Thoracic aorta (tissue), 2 donors: ENCODE results near the gene MGAM2. TPM values are rescaled to one million over a fixed set of nuclear protein-coding genes. Genes with fewer than 3 reads are reported as not detected.

Experiments used
- ATAC-seq: fragments of 150-250 bp; one replicate; pipeline ENCODE4 v1.8.0; 2017; ENCODE audit warnings: low read depth; ENCODE audit not compliant: insufficient number of reproducible peaks, low FRiP score
- DNase-seq: peaks from one replicate; pipeline ENCODE4 v3.0.0-alpha.2; 2020; ENCODE audit warnings: low spot score
- H3K27ac ChIP-seq, 2 donors: fragments of 200-600 bp; sonication (generic); 1 replicate in 1 of 2; 2 replicates in 1 of 2; pipeline ENCODE4 v1.5.1; 2016; ENCODE audit warnings: mild to moderate bottlenecking in 2 of 2, moderate library complexity in 2 of 2
- H3K27me3 ChIP-seq: fragments of 200-600 bp; sonication (generic); replicated peaks from 2 replicates; pipeline ENCODE4 v1.6.0; 2016; ENCODE audit warnings: mild to moderate bottlenecking; ENCODE audit not compliant: insufficient read depth
- H3K36me3 ChIP-seq: fragments of 200-600 bp; sonication (generic); one replicate; pipeline ENCODE4 v1.5.1; 2016
- H3K4me1 ChIP-seq, 2 donors: fragments of 200-600 bp; sonication (generic); 1 replicate in 1 of 2; 2 replicates in 1 of 2; pipeline versions ENCODE4 v1.5.1 to v1.6.0; 2016; ENCODE audit warnings: low read depth in 2 of 2, mild to moderate bottlenecking in 1 of 2; ENCODE audit not compliant: control insufficient read depth in 1 of 2
- H3K4me3 ChIP-seq: fragments of 200-600 bp; sonication (generic); 2 replicates; pipeline ENCODE4 v1.5.1; 2016; ENCODE audit warnings: mild to moderate bottlenecking
- H3K9me3 ChIP-seq: fragments of 200-600 bp; sonication (generic); 2 replicates; pipeline ENCODE4 v1.5.1; 2016
- CTCF ChIP-seq: fragments of 200-600 bp; sonication (generic); IDR thresholded peaks from one replicate; pipeline ENCODE4 v1.5.1; 2019; ENCODE audit warnings: antibody characterized with exemption
- total RNA-seq, 2 donors: library from RNA; depleted of rRNA; stranded (reverse); fragments of >200 nt; gene quantifications; one replicate each; pipeline versions ENCODE4 v1.1.0 to v1.2.3, GENCODE V29; 2016

MGAM2 gene
- total RNA-seq, 2 donors from 2014 or later: 0.49 to 0.54 TPM

- ATAC-seq: no peak
- no peak for TF ChIP-seq CTCF
- Histone ChIP-seq H3K27me3 (no peaks in the 10 kb centered on the region), H3K4me1 (no peaks in the 10 kb centered on the region), H3K4me3 (no peak overlapping the region), H3K36me3 (no peaks in the 10 kb centered on the region), H3K27ac (no peak overlapping the region), H3K9me3 (no peaks in the 10 kb centered on the region)
- DNase-seq: no peak
Measured at GRCh38 chr7:142231716-142232115, 120.2 kb downstream of the MGAM2 start.

- H3K27me3 ChIP-seq: no peaks in the 10 kb centered on the region
- no peak for DNase-seq
- no peaks in the 10 kb centered on the region for H3K4me1 ChIP-seq
- no peak for TF ChIP-seq CTCF
- H3K9me3 ChIP-seq: no peaks in the 10 kb centered on the region
- no peak overlapping the region for H3K4me3 ChIP-seq
- ATAC-seq: no peak
- no peak overlapping the region for H3K27ac ChIP-seq
- no peaks in the 10 kb centered on the region for H3K36me3 ChIP-seq
Measured at GRCh38 chr7:142240546-142240945, 129.0 kb downstream of the MGAM2 start.

- no peak overlapping the region for H3K4me3 ChIP-seq
- no peaks in the 10 kb centered on the region for H3K27me3 ChIP-seq
- DNase-seq: no peak
- H3K27ac ChIP-seq: no peak overlapping the region
- no peaks in the 10 kb centered on the region for H3K36me3 ChIP-seq
- ATAC-seq: no peak
- H3K9me3 ChIP-seq: no peaks in the 10 kb centered on the region
- no peaks in the 10 kb centered on the region for H3K4me1 ChIP-seq
- no peak for TF ChIP-seq CTCF
Measured at GRCh38 chr7:142243823-142244222, 132.3 kb downstream of the MGAM2 start.

GRCh38 chr7:142248166-142249160, 136.9 kb downstream of the MGAM2 start:
- Histone ChIP-seq H3K36me3 (no peaks in the 10 kb centered on the region), H3K27ac (no peak overlapping the region), H3K27me3 (no peaks in the 10 kb centered on the region), H3K4me1 (no peaks in the 10 kb centered on the region), H3K4me3 (no peak overlapping the region), H3K9me3 (no peaks in the 10 kb centered on the region)
- TF ChIP-seq CTCF: no peak
- ATAC-seq (no peak), DNase-seq (no peak)

GRCh38 chr7:142249918-142250317, 138.4 kb downstream of the MGAM2 start:
- no peaks in the 10 kb centered on the region for H3K36me3 ChIP-seq
- no peaks in the 10 kb centered on the region for H3K27me3 ChIP-seq
- DNase-seq (no peak), ATAC-seq (no peak)
- no peaks in the 10 kb centered on the region for H3K9me3 ChIP-seq
- no peak for TF ChIP-seq CTCF
- no peaks in the 10 kb centered on the region for H3K4me1 ChIP-seq
- no peak overlapping the region for H3K27ac ChIP-seq
- H3K4me3 ChIP-seq: no peak overlapping the region
